G401 (cell line): ENCODE measurements around the gene SFTPA1. TPM values are rescaled to one million over a fixed set of nuclear protein-coding genes. Genes with fewer than 3 reads are reported as not detected.

ENCODE experiments used
- total RNA-seq: library from RNA; depleted of rRNA; stranded (reverse); fragments of >200 nt; shearing (Covaris generic); gene quantifications from 2 replicates; pipeline ENCODE4 v1.2.3, GENCODE V29; 2014; rRNA removed

The SFTPA1 gene
- total RNA-seq, 1 experiment from 2014 or later: not detected

Other genes with a start within 250 kb of the SFTPA1 start
- 6.8 and 10.8 TPM in 2 replicates for gene ZCCHC24, start 165.3 kb upstream of the SFTPA1 start, total RNA-seq
- 1.6 and 1.7 TPM in 2 replicates for gene EIF5AL1, start 98.4 kb upstream of the SFTPA1 start, total RNA-seq
- gene SFTPA2, start 50.5 kb upstream of the SFTPA1 start, total RNA-seq: not detected in 2 replicates
- gene NUTM2B, start 92.3 kb downstream of the SFTPA1 start, total RNA-seq: 0.61 and 0.68 TPM in 2 replicates
- not detected in 2 replicates for gene NUTM2E, start 215.8 kb downstream of the SFTPA1 start, total RNA-seq